Endothelial cell of umbilical vein (primary cell): Measurements from ENCODE around the gene FGD3. TPM values are rescaled to one million over a fixed set of nuclear protein-coding genes. Genes with fewer than 3 reads are reported as not detected.

Experiments
- BruUV-seq: library from RNA; stranded (reverse); fragments of 400-500 nt; replicated peaks from 2 replicates; lab custom pipeline; 2021; lab: Mats Ljungman, UMichigan
- CTCF ChIA-PET: fragments of 300-600, 350-600 bp; sonication (Branson Sonifier 250); formaldehyde crosslinking; loops from one replicate; lab custom pipeline; 2021; ENCODE audit warnings: antibody characterized with exemption, inconsistent platforms; lab: Charles Lee
- POLR2A ChIA-PET: fragments of 300-600, 350-600 bp; sonication (Branson Sonifier 250); formaldehyde crosslinking; loops from one replicate; lab custom pipeline; 2021; ENCODE audit warnings: antibody characterized with exemption, inconsistent platforms; lab: Charles Lee
- DNase-seq: peaks from one replicate; pipeline ENCODE4 v3.0.0-alpha.2; 2011; ENCODE audit warnings: low read depth, low spot score
- FAIRE-seq: peaks from 2 replicates; lab custom pipeline; 2011; peaks lifted over from hg19 to GRCh38; lab: Jason Lieb, UNC
- H2AFZ ChIP-seq: 2 replicates; pipeline ENCODE4 v1.6.0; 2012; ENCODE audit warnings: low read depth, low read length, control low read depth, inconsistent platforms
- H3K27ac ChIP-seq: 2 replicates; pipeline ENCODE4 v1.5.1; 2011; ENCODE audit warnings: low read depth, mild to moderate bottlenecking, control low read depth, low read length, moderate library complexity; ENCODE audit not compliant: insufficient read depth
- H3K27me3 ChIP-seq, 2 experiments: 2 replicates each; pipeline versions ENCODE4 v1.6.0 to v1.6.1; 2011; ENCODE audit warnings: low read length in 2 of 2, mixed read lengths in 1 of 2; ENCODE audit not compliant: control insufficient read depth in 2 of 2, insufficient read depth in 2 of 2
- H3K36me3 ChIP-seq, 2 experiments: 2 replicates in 1 of 2; 3 replicates in 1 of 2; pipeline ENCODE4 v1.5.1; 2011; ENCODE audit warnings: low read length in 2 of 2, mild to moderate bottlenecking in 1 of 2, moderate library complexity in 1 of 2; ENCODE audit not compliant: control insufficient read depth in 2 of 2, insufficient read depth in 2 of 2; ENCODE audit errors: extremely low read depth in 1 of 2
- H3K4me1 ChIP-seq: 3 replicates; pipeline ENCODE4 v1.5.1; 2011; ENCODE audit warnings: mild to moderate bottlenecking, low read length; ENCODE audit not compliant: control insufficient read depth, insufficient read depth; ENCODE audit errors: extremely low read depth
- H3K4me2 ChIP-seq: 2 replicates; pipeline ENCODE4 v1.6.1; 2011; ENCODE audit warnings: low read length, control low read depth, mixed read lengths; ENCODE audit not compliant: insufficient read depth
- H3K4me3 ChIP-seq, 3 experiments: fragments of 200-600 bp in 1 of 3; sonication (generic), shearing (Covaris generic) in 1 of 3; replicated peaks in 1 of 3; 2 replicates each; pipeline ENCODE4 v1.5.1; 2011 to 2016; ENCODE audit warnings: control low read depth in 3 of 3, low read length in 3 of 3, mild to moderate bottlenecking in 2 of 3, inconsistent platforms in 1 of 3, low read depth in 1 of 3, moderate library complexity in 1 of 3; ENCODE audit not compliant: insufficient read depth in 1 of 3
- H3K79me2 ChIP-seq: 2 replicates; pipeline ENCODE4 v1.6.0; 2012; ENCODE audit warnings: low read length, inconsistent platforms; ENCODE audit not compliant: control insufficient read depth, insufficient read depth
- H3K9ac ChIP-seq: replicated peaks from 2 replicates; pipeline ENCODE3; 2011; ENCODE audit warnings: low read length, control low read depth; ENCODE audit not compliant: insufficient read depth; ENCODE audit errors: extremely low read depth
- H3K9me1 ChIP-seq: replicated peaks from 3 replicates; pipeline ENCODE4 v1.6.0; 2011; ENCODE audit warnings: mild to moderate bottlenecking, low read length; ENCODE audit not compliant: control insufficient read depth, insufficient read depth; ENCODE audit errors: extremely low read depth
- H3K9me3 ChIP-seq: replicated peaks from 2 replicates; pipeline ENCODE4 v1.5.1; 2012; ENCODE audit warnings: low read length, inconsistent platforms; ENCODE audit not compliant: control insufficient read depth, insufficient read depth
- H4K20me1 ChIP-seq: replicated peaks from 2 replicates; pipeline ENCODE3; 2011; ENCODE audit warnings: mild to moderate bottlenecking, low read length; ENCODE audit not compliant: control insufficient read depth, insufficient read depth; ENCODE audit errors: extremely low read depth
- CTCF ChIP-seq, 2 donors: IDR thresholded peaks; 1 replicate in 1 of 2; 2 replicates in 1 of 2; pipeline ENCODE4 v1.5.1; 2011; ENCODE audit warnings: low read length in 2 of 2, mild to moderate bottlenecking in 2 of 2, moderate library complexity in 2 of 2, control low read depth in 1 of 2, inconsistent platforms in 1 of 2, low read depth in 1 of 2; ENCODE audit not compliant: insufficient read depth in 1 of 2; ENCODE audit errors: extremely low read depth in 1 of 2
- EZH2 ChIP-seq: IDR thresholded peaks from 2 replicates; pipeline ENCODE4 v1.6.1; 2012; ENCODE audit warnings: borderline replicate concordance, low read depth, mild to moderate bottlenecking, moderate library complexity, low read length, inconsistent platforms; ENCODE audit not compliant: severe bottlenecking
- FOS ChIP-seq: IDR thresholded peaks from 2 replicates; pipeline ENCODE4 v1.6.1; 2011; ENCODE audit warnings: mild to moderate bottlenecking, low read length, moderate library complexity, borderline replicate concordance; ENCODE audit not compliant: insufficient read depth
- GATA2 ChIP-seq: IDR thresholded peaks from 2 replicates; pipeline ENCODE4 v1.7.0; 2011; ENCODE audit warnings: low read depth, mild to moderate bottlenecking, moderate library complexity, mixed read lengths, low read length; ENCODE audit not compliant: insufficient read length, insufficient read depth
- JUN ChIP-seq: IDR thresholded peaks from 2 replicates; pipeline ENCODE4 v1.6.1; 2011; ENCODE audit warnings: borderline replicate concordance, low read depth; ENCODE audit not compliant: insufficient read length, insufficient read depth
- MAX ChIP-seq: IDR thresholded peaks from 2 replicates; pipeline ENCODE4 v1.6.1; 2011; ENCODE audit not compliant: insufficient read depth, insufficient read length
- MYC ChIP-seq: IDR thresholded peaks from one replicate; pipeline ENCODE4 v1.6.1; 2011; ENCODE audit warnings: mild to moderate bottlenecking, low read depth, low read length
- POLR2A ChIP-seq: IDR thresholded peaks from 2 replicates; pipeline ENCODE4 v1.6.1; 2012; ENCODE audit warnings: low read depth, mild to moderate bottlenecking, control low read depth, low read length
- POLR2AphosphoS5 ChIP-seq: IDR thresholded peaks from 2 replicates; pipeline ENCODE4 v1.6.1; 2012; ENCODE audit warnings: low read depth, mild to moderate bottlenecking, control low read depth, low read length, moderate library complexity; ENCODE audit not compliant: insufficient read depth
- dilution Hi-C: fragments of 300-500 bp; cut with MboI; formaldehyde crosslinking; loops from one replicate; pipeline ENCODE4 v1.15.0; 2019; ENCODE audit warnings: low sequenced_read_pairs; ENCODE audit not compliant: extremely low pct_ligation_motif_present
- intact Hi-C: fragments of 100-400 bp; cut with micrococcal nuclease; formaldehyde crosslinking; loops from one replicate; pipeline ENCODE4 v1.10.0; 2022
- polyA plus RNA-seq, 4 experiments: library from polyadenylated mRNA; depleted of rRNA in 3 of 4; stranded (reverse) in 3 of 4; unstranded in 1 of 4; fragments of >200 nt; gene quantifications; 2 replicates each; pipeline versions ENCODE4 v1.2.1 to v1.2.3, GENCODE V29; 2011 to 2012; ENCODE audit warnings: missing spikeins in 1 of 4
- total RNA-seq: library from RNA; stranded (reverse); gene quantifications from 2 replicates; pipeline ENCODE4 v1.2.3, GENCODE V29; 2021

Gene FGD3
- total and polyA plus RNA-seq, 2 donors (not counting 3 experiments of a cell fraction or from before 2014, with no cell fraction given): not detected

GRCh38 chr9:93059011-93059714 is 111.8 kb downstream of the FGD3 start:
- CTCF ChIA-PET: interaction anchor here (1.0 kb wide), 1 partner anchor 31 kb away, joined by 3 read pairs; no protein-coding TSS in a partner anchor

More at GRCh38 chr9:93059011-93059714, 111.8 kb downstream of the FGD3 start:
- no peaks in the 10 kb centered on the region for H3K79me2 ChIP-seq
- H3K9ac ChIP-seq: no peak overlapping the region
- POLR2A ChIA-PET: no interaction called here
- DNase-seq (no peak), FAIRE-seq (no peak)
- H3K4me3 ChIP-seq: no peak overlapping the region
- no peaks in the 10 kb centered on the region for H3K36me3 ChIP-seq
- H2AFZ ChIP-seq: no peak overlapping the region
- H3K9me1 ChIP-seq: no peaks in the 10 kb centered on the region
- no TSS peak for BruUV-seq
- H3K27ac ChIP-seq: no peak overlapping the region
- no peaks in the 10 kb centered on the region for H3K9me3 ChIP-seq
- no peak for TF ChIP-seq GATA2
- TF ChIP-seq JUN: no peak
- TF ChIP-seq MYC: no peak
- no peak for TF ChIP-seq EZH2
- no peak for TF ChIP-seq POLR2AphosphoS5
- no peak for TF ChIP-seq FOS
- no peak for TF ChIP-seq CTCF (IDR thresholded peaks at IDR 0.05; ENCODE audit: extremely low read depth in 1 of 2, insufficient read depth in 1 of 2, low read depth in 1 of 2, low read length in 2 of 2)
- no peak for TF ChIP-seq MAX
- TF ChIP-seq POLR2A: no peak
- no peaks in the 10 kb centered on the region for H3K4me1 ChIP-seq
- dilution Hi-C loops: no loop called here
- H3K4me2 ChIP-seq: no peak overlapping the region
- intact Hi-C loops: loop anchor here (5.0 kb wide), 1 partner anchor 33 kb away; no protein-coding TSS in a partner anchor
- no peaks in the 10 kb centered on the region for H4K20me1 ChIP-seq
- peaks cover 0 to 2% of the 10 kb centered on the region in 2 experiments for H3K27me3 ChIP-seq
